Measurements from ENCODE around the gene NTRK2. TPM values are rescaled to one million over a fixed set of nuclear protein-coding genes. Genes with fewer than 3 reads are reported as not detected.
A peak's percentile ranks its signal among the peaks of the same experiment; 100 is the strongest.

Gene NTRK2
- total RNA-seq, 1 experiment from 2014 or later = not detected

GRCh38 chr9:84759804-84760203, 90.3 kb downstream of the NTRK2 start:
- Histone ChIP-seq H3K27ac (no peak overlapping the region), H3K4me3 (no peak overlapping the region), H3K36me3 (no peaks in the 10 kb centered on the region), H3K4me1 (no peaks in the 10 kb centered on the region), H3K27me3 (peaks cover 8% of the 10 kb centered on the region), H3K9me3 (replicated peaks) (no peaks in the 10 kb centered on the region)
- no peak for DNase-seq

GRCh38 chr9:84761137-84761808, 91.7 kb downstream of the NTRK2 start:
- Histone ChIP-seq H3K27ac (no peak overlapping the region), H3K9me3 (replicated peaks) (no peaks in the 10 kb centered on the region), H3K4me3 (no peak overlapping the region), H3K4me1 (no peaks in the 10 kb centered on the region), H3K36me3 (no peaks in the 10 kb centered on the region), H3K27me3 (peaks cover 8% of the 10 kb centered on the region)
- DNase-seq = no peak

- no peak overlapping the region for H3K4me3 ChIP-seq
- no peaks in the 10 kb centered on the region for H3K36me3 ChIP-seq
- no peaks in the 10 kb centered on the region for H3K9me3 ChIP-seq (replicated peaks)
- H3K27me3 ChIP-seq = no peaks in the 10 kb centered on the region
- H3K4me1 ChIP-seq = no peaks in the 10 kb centered on the region
- DNase-seq = no peak
- no peak overlapping the region for H3K27ac ChIP-seq
These were observed 103.0 kb downstream of the NTRK2 start for GRCh38 chr9:84772511-84772910.

- H3K36me3 ChIP-seq = no peaks in the 10 kb centered on the region
- no peak for DNase-seq
- no peak overlapping the region for H3K27ac ChIP-seq
- no peaks in the 10 kb centered on the region for H3K9me3 ChIP-seq (replicated peaks)
- H3K27me3 ChIP-seq = no peaks in the 10 kb centered on the region
- H3K4me1 ChIP-seq = no peaks in the 10 kb centered on the region
- H3K4me3 ChIP-seq = no peak overlapping the region
These were observed 103.5 kb downstream of the NTRK2 start for GRCh38 chr9:84773022-84773421.

- H3K36me3 ChIP-seq = no peaks in the 10 kb centered on the region
- no peaks in the 10 kb centered on the region for H3K9me3 ChIP-seq (replicated peaks)
- H3K27ac ChIP-seq = no peak overlapping the region
- no peak overlapping the region for H3K4me3 ChIP-seq
- H3K4me1 ChIP-seq = no peaks in the 10 kb centered on the region
- DNase-seq = no peak
- H3K27me3 ChIP-seq = peaks cover 4% of the 10 kb centered on the region; the same call in 1 of the 2 replicates
These were observed 105.6 kb downstream of the NTRK2 start for GRCh38 chr9:84775056-84775643.

GRCh38 chr9:84778570-84778969, 109.0 kb downstream of the NTRK2 start:
- Histone ChIP-seq H3K27ac (no peak overlapping the region), H3K4me3 (no peak overlapping the region), H3K27me3 (peaks cover 4% of the 10 kb centered on the region; the same call in 1 of the 2 replicates), H3K9me3 (replicated peaks) (no peaks in the 10 kb centered on the region), H3K4me1 (no peaks in the 10 kb centered on the region), H3K36me3 (no peaks in the 10 kb centered on the region)
- no peak for DNase-seq

GRCh38 chr9:84779883-84780282, 110.4 kb downstream of the NTRK2 start:
- no peaks in the 10 kb centered on the region for H3K4me1 ChIP-seq
- no peak for DNase-seq
- no peak overlapping the region for H3K4me3 ChIP-seq
- H3K27me3 ChIP-seq = peaks cover 4% of the 10 kb centered on the region; the same call in 1 of the 2 replicates
- H3K27ac ChIP-seq = no peak overlapping the region
- H3K36me3 ChIP-seq = no peaks in the 10 kb centered on the region
- no peaks in the 10 kb centered on the region for H3K9me3 ChIP-seq (replicated peaks)

GRCh38 chr9:84780385-84780784, 110.9 kb downstream of the NTRK2 start:
- DNase-seq = no peak
- H3K36me3 ChIP-seq = no peaks in the 10 kb centered on the region
- H3K27ac ChIP-seq = no peak overlapping the region
- no peaks in the 10 kb centered on the region for H3K4me1 ChIP-seq
- H3K4me3 ChIP-seq = no peak overlapping the region
- H3K27me3 ChIP-seq = peaks cover 4% of the 10 kb centered on the region; the same call in 1 of the 2 replicates
- no peaks in the 10 kb centered on the region for H3K9me3 ChIP-seq (replicated peaks)

- Histone ChIP-seq H3K27me3 (peaks cover 4% of the 10 kb centered on the region; the same call in 1 of the 2 replicates), H3K27ac (no peak overlapping the region), H3K36me3 (no peaks in the 10 kb centered on the region), H3K4me3 (no peak overlapping the region), H3K4me1 (no peaks in the 10 kb centered on the region), H3K9me3 (replicated peaks) (no peaks in the 10 kb centered on the region)
- DNase-seq = peak; percentile 5 to 43
These were observed 111.9 kb downstream of the NTRK2 start for GRCh38 chr9:84781458-84781857.

- no peaks in the 10 kb centered on the region for H3K36me3 ChIP-seq
- no peak overlapping the region for H3K27ac ChIP-seq
- H3K4me1 ChIP-seq = no peaks in the 10 kb centered on the region
- H3K9me3 ChIP-seq (replicated peaks) = no peaks in the 10 kb centered on the region
- H3K4me3 ChIP-seq = no peak overlapping the region
- no peak for DNase-seq
- peaks cover 4% of the 10 kb centered on the region; the same call in 1 of the 2 replicates for H3K27me3 ChIP-seq
These were observed 112.7 kb downstream of the NTRK2 start for GRCh38 chr9:84781931-84782866.

- Histone ChIP-seq H3K4me1 (no peaks in the 10 kb centered on the region), H3K27ac (no peak overlapping the region), H3K36me3 (no peaks in the 10 kb centered on the region), H3K4me3 (no peak overlapping the region), H3K27me3 (no peaks in the 10 kb centered on the region), H3K9me3 (replicated peaks) (no peaks in the 10 kb centered on the region)
- DNase-seq = no peak
These were observed 116.4 kb downstream of the NTRK2 start for GRCh38 chr9:84785792-84786547.

GRCh38 chr9:84788803-84789462, 119.4 kb downstream of the NTRK2 start:
- Histone ChIP-seq H3K27ac (no peak overlapping the region), H3K4me1 (no peaks in the 10 kb centered on the region), H3K36me3 (no peaks in the 10 kb centered on the region), H3K4me3 (no peak overlapping the region), H3K9me3 (replicated peaks) (no peaks in the 10 kb centered on the region), H3K27me3 (no peaks in the 10 kb centered on the region)
- DNase-seq = no peak

GRCh38 chr9:84789463-84789830, 119.9 kb downstream of the NTRK2 start:
- no peak for DNase-seq
- Histone ChIP-seq H3K27me3 (no peaks in the 10 kb centered on the region), H3K4me3 (no peak overlapping the region), H3K9me3 (replicated peaks) (no peaks in the 10 kb centered on the region), H3K36me3 (no peaks in the 10 kb centered on the region), H3K27ac (no peak overlapping the region), H3K4me1 (no peaks in the 10 kb centered on the region)

- DNase-seq = no peak
- Histone ChIP-seq H3K36me3 (no peaks in the 10 kb centered on the region), H3K4me3 (no peak overlapping the region), H3K4me1 (no peaks in the 10 kb centered on the region), H3K27ac (no peak overlapping the region), H3K9me3 (replicated peaks) (no peaks in the 10 kb centered on the region), H3K27me3 (no peaks in the 10 kb centered on the region)
These were observed 122.1 kb downstream of the NTRK2 start for GRCh38 chr9:84791643-84792042.

Measured in SJCRH30 (cell line).